GM15510 (cell line): Measurements from ENCODE around the gene ELOVL7.

Experiments used
- POLR2A ChIP-seq: IDR thresholded peaks from 3 replicates; pipeline ENCODE4 v1.6.1; 2011; ENCODE audit warnings: borderline replicate concordance; ENCODE audit not compliant: insufficient read length; ENCODE audit errors: extremely low read depth

ELOVL7 gene

GRCh38 chr5:60843386-60843935 lies 608 bp downstream of the ELOVL7 start:
- TF ChIP-seq POLR2A: no peak

GRCh38 chr5:60842871-60843385 lies 1.1 kb downstream of the ELOVL7 start:
- TF ChIP-seq POLR2A: no peak

GRCh38 chr5:60841361-60841760 lies 2.7 kb downstream of the ELOVL7 start:
- TF ChIP-seq POLR2A: no peak

GRCh38 chr5:60836131-60836530 lies 7.9 kb downstream of the ELOVL7 start:
- no peak for TF ChIP-seq POLR2A

GRCh38 chr5:60835554-60835953 lies 8.5 kb downstream of the ELOVL7 start:
- no peak for TF ChIP-seq POLR2A

GRCh38 chr5:60833520-60833919 lies 10.5 kb downstream of the ELOVL7 start:
- no peak for TF ChIP-seq POLR2A

- TF ChIP-seq POLR2A: no peak
Observed at GRCh38 chr5:60830581-60831127, 13.4 kb downstream of the ELOVL7 start.

- TF ChIP-seq POLR2A: no peak
Observed at GRCh38 chr5:60829490-60830266, 14.4 kb downstream of the ELOVL7 start.

- TF ChIP-seq POLR2A: no peak
Observed at GRCh38 chr5:60827201-60827600, 16.9 kb downstream of the ELOVL7 start.

- no peak for TF ChIP-seq POLR2A
Observed at GRCh38 chr5:60826653-60827052, 17.4 kb downstream of the ELOVL7 start.

- no peak for TF ChIP-seq POLR2A
Observed at GRCh38 chr5:60823574-60823973, 20.5 kb downstream of the ELOVL7 start.

- no peak for TF ChIP-seq POLR2A
Observed at GRCh38 chr5:60822285-60822556, 21.8 kb downstream of the ELOVL7 start.

GRCh38 chr5:60821488-60822284 lies 22.4 kb downstream of the ELOVL7 start:
- no peak for TF ChIP-seq POLR2A

- no peak for TF ChIP-seq POLR2A
Observed at GRCh38 chr5:60820593-60821487, 23.2 kb downstream of the ELOVL7 start.
